ENCODE results near the gene EXOC3L1.

- TF ChIP-seq POLR2AphosphoS5 (IDR thresholded peaks at IDR 0.05; ENCODE audit: low read depth, low read length) (no peak), REST (IDR thresholded peaks at IDR 0.05; ENCODE audit: insufficient read depth in 1 of 2, low read depth in 2 of 2, low read length in 2 of 2) (no peak)
These were observed 38.4 kb downstream of the EXOC3L1 start for GRCh38 chr16:67151431-67152097.
